ENCODE data around the gene SYCE1.
"Not testable (repeated sequence)": the region's sequence is repeated elsewhere in the genome, so short reads cannot be mapped to it uniquely, and the experiment has no call there.

The SYCE1 gene

GRCh38 chr10:133528845-133529575 is 36.4 kb downstream of the SYCE1 start:
- Histone ChIP-seq H3K9me3 (ENCODE audit: control insufficient read depth, insufficient read depth, low read length) (peaks cover 98% of the 10 kb centered on the region), H3K4me1 (ENCODE audit: control insufficient read depth, insufficient read depth, low read length) (no peaks in the 10 kb centered on the region), H3K27me3 (ENCODE audit: control insufficient read depth, insufficient read depth, low read length) (no peaks in the 10 kb centered on the region), H3K27ac (ENCODE audit: low read depth, low read length) (no peak overlapping the region), H3K36me3 (ENCODE audit: control insufficient read depth, insufficient read depth, low read length) (no peaks in the 10 kb centered on the region), H3K4me3 (ENCODE audit: low read depth, low read length) (no peak overlapping the region), H3K9ac (ENCODE audit: low read depth, low read length) (no peak overlapping the region)

- Histone ChIP-seq H3K27me3 (ENCODE audit: control insufficient read depth, insufficient read depth, low read length) (no peaks in the 10 kb centered on the region), H3K4me1 (ENCODE audit: control insufficient read depth, insufficient read depth, low read length) (no peaks in the 10 kb centered on the region), H3K9me3 (ENCODE audit: control insufficient read depth, insufficient read depth, low read length) (peaks cover 97% of the 10 kb centered on the region), H3K27ac (ENCODE audit: low read depth, low read length) (no peak overlapping the region), H3K9ac (ENCODE audit: low read depth, low read length) (no peak overlapping the region), H3K36me3 (ENCODE audit: control insufficient read depth, insufficient read depth, low read length) (no peaks in the 10 kb centered on the region), H3K4me3 (ENCODE audit: low read depth, low read length) (no peak overlapping the region)
These were observed 37.0 kb downstream of the SYCE1 start for GRCh38 chr10:133528296-133528844.

- no peak overlapping the region for H3K4me3 ChIP-seq (ENCODE audit: low read depth, low read length)
- H3K9ac ChIP-seq (ENCODE audit: low read depth, low read length), result no peak overlapping the region
- H3K9me3 ChIP-seq (ENCODE audit: control insufficient read depth, insufficient read depth, low read length), result peaks cover 97% of the 10 kb centered on the region
These were observed 37.6 kb downstream of the SYCE1 start for GRCh38 chr10:133527771-133528271.

GRCh38 chr10:133526957-133527588 is 38.3 kb downstream of the SYCE1 start, which contains the start of gene CYP2E1:
Gene CYP2E1, plus strand, starts transcription at chr10:133527363. Its CDS starts 33 bp downstream, at chr10:133527396.
- no peaks in the 10 kb centered on the region for H3K27me3 ChIP-seq (ENCODE audit: control insufficient read depth, insufficient read depth, low read length)
- no peak within 1 kb of the TSS for H3K4me3 ChIP-seq (ENCODE audit: low read depth, low read length)
- H3K4me1 ChIP-seq (ENCODE audit: control insufficient read depth, insufficient read depth, low read length), result no peaks in the 10 kb centered on the region
- peaks cover 97% of the 10 kb centered on the region for H3K9me3 ChIP-seq (ENCODE audit: control insufficient read depth, insufficient read depth, low read length)
- no peaks in the 10 kb centered on the region for H3K36me3 ChIP-seq (ENCODE audit: control insufficient read depth, insufficient read depth, low read length)
- H3K9ac ChIP-seq (ENCODE audit: low read depth, low read length), result no peak within 1 kb of the TSS
- no peak within 1 kb of the TSS for H3K27ac ChIP-seq (ENCODE audit: low read depth, low read length)

More at GRCh38 chr10:133527771-133528271, 37.6 kb downstream of the SYCE1 start:
- H3K27ac ChIP-seq (ENCODE audit: low read depth, low read length), result no peak overlapping the region
- H3K4me1 ChIP-seq (ENCODE audit: control insufficient read depth, insufficient read depth, low read length), result no peaks in the 10 kb centered on the region
- H3K36me3 ChIP-seq (ENCODE audit: control insufficient read depth, insufficient read depth, low read length), result no peaks in the 10 kb centered on the region
- H3K27me3 ChIP-seq (ENCODE audit: control insufficient read depth, insufficient read depth, low read length), result no peaks in the 10 kb centered on the region

GRCh38 chr10:133525444-133525843 is 39.9 kb downstream of the SYCE1 start:
- Histone ChIP-seq H3K27me3 (ENCODE audit: control insufficient read depth, insufficient read depth, low read length) (no peaks in the 10 kb centered on the region), H3K27ac (ENCODE audit: low read depth, low read length) (no peak overlapping the region), H3K4me3 (ENCODE audit: low read depth, low read length) (no peak overlapping the region), H3K4me1 (ENCODE audit: control insufficient read depth, insufficient read depth, low read length) (no peaks in the 10 kb centered on the region), H3K36me3 (ENCODE audit: control insufficient read depth, insufficient read depth, low read length) (no peaks in the 10 kb centered on the region), H3K9ac (ENCODE audit: low read depth, low read length) (no peak overlapping the region), H3K9me3 (ENCODE audit: control insufficient read depth, insufficient read depth, low read length) (peaks cover 96% of the 10 kb centered on the region)

GRCh38 chr10:133523631-133524203 is 41.7 kb downstream of the SYCE1 start:
- no peaks in the 10 kb centered on the region for H3K36me3 ChIP-seq (ENCODE audit: control insufficient read depth, insufficient read depth, low read length)
- no peak overlapping the region for H3K27ac ChIP-seq (ENCODE audit: low read depth, low read length)
- H3K4me1 ChIP-seq (ENCODE audit: control insufficient read depth, insufficient read depth, low read length), result no peaks in the 10 kb centered on the region
- H3K9me3 ChIP-seq (ENCODE audit: control insufficient read depth, insufficient read depth, low read length), result peaks cover 96% of the 10 kb centered on the region
- H3K9ac ChIP-seq (ENCODE audit: low read depth, low read length), result no peak overlapping the region
- H3K4me3 ChIP-seq (ENCODE audit: low read depth, low read length), result no peak overlapping the region
- no peaks in the 10 kb centered on the region for H3K27me3 ChIP-seq (ENCODE audit: control insufficient read depth, insufficient read depth, low read length)

GRCh38 chr10:133520193-133520738 is 45.1 kb downstream of the SYCE1 start:
- Histone ChIP-seq H3K27ac (ENCODE audit: low read depth, low read length) (no peak overlapping the region), H3K4me3 (ENCODE audit: low read depth, low read length) (no peak overlapping the region), H3K9ac (ENCODE audit: low read depth, low read length) (no peak overlapping the region)

GRCh38 chr10:133518517-133518916 is 46.9 kb downstream of the SYCE1 start:
- H3K27me3 ChIP-seq (ENCODE audit: control insufficient read depth, insufficient read depth, low read length); H3K4me3 ChIP-seq (ENCODE audit: low read depth, low read length); H3K36me3 ChIP-seq (ENCODE audit: control insufficient read depth, insufficient read depth, low read length); H3K27ac ChIP-seq (ENCODE audit: low read depth, low read length); H3K4me1 ChIP-seq (ENCODE audit: control insufficient read depth, insufficient read depth, low read length); H3K9ac ChIP-seq (ENCODE audit: low read depth, low read length): not testable (repeated sequence)
- peaks cover 94% of the 10 kb centered on the region for H3K9me3 ChIP-seq (ENCODE audit: control insufficient read depth, insufficient read depth, low read length)

More at GRCh38 chr10:133520193-133520738, 45.1 kb downstream of the SYCE1 start:
- Histone ChIP-seq H3K9me3 (ENCODE audit: control insufficient read depth, insufficient read depth, low read length) (peaks cover 95% of the 10 kb centered on the region), H3K36me3 (ENCODE audit: control insufficient read depth, insufficient read depth, low read length) (no peaks in the 10 kb centered on the region), H3K27me3 (ENCODE audit: control insufficient read depth, insufficient read depth, low read length) (no peaks in the 10 kb centered on the region), H3K4me1 (ENCODE audit: control insufficient read depth, insufficient read depth, low read length) (no peaks in the 10 kb centered on the region)

- no peak overlapping the region for H3K27ac ChIP-seq (ENCODE audit: low read depth, low read length)
- H3K9ac ChIP-seq (ENCODE audit: low read depth, low read length), result no peak overlapping the region
- H3K4me3 ChIP-seq (ENCODE audit: low read depth, low read length), result no peak overlapping the region
- no peaks in the 10 kb centered on the region for H3K36me3 ChIP-seq (ENCODE audit: control insufficient read depth, insufficient read depth, low read length)
- no peaks in the 10 kb centered on the region for H3K27me3 ChIP-seq (ENCODE audit: control insufficient read depth, insufficient read depth, low read length)
- H3K9me3 ChIP-seq (ENCODE audit: control insufficient read depth, insufficient read depth, low read length), result peaks cover 94% of the 10 kb centered on the region
- H3K4me1 ChIP-seq (ENCODE audit: control insufficient read depth, insufficient read depth, low read length), result no peaks in the 10 kb centered on the region
These were observed 49.3 kb downstream of the SYCE1 start for GRCh38 chr10:133516057-133516456.

- Histone ChIP-seq H3K36me3 (ENCODE audit: control insufficient read depth, insufficient read depth, low read length) (no peaks in the 10 kb centered on the region), H3K9me3 (ENCODE audit: control insufficient read depth, insufficient read depth, low read length) (peaks cover 94% of the 10 kb centered on the region), H3K4me1 (ENCODE audit: control insufficient read depth, insufficient read depth, low read length) (no peaks in the 10 kb centered on the region), H3K27ac (ENCODE audit: low read depth, low read length) (no peak overlapping the region), H3K4me3 (ENCODE audit: low read depth, low read length) (no peak overlapping the region), H3K27me3 (ENCODE audit: control insufficient read depth, insufficient read depth, low read length) (no peaks in the 10 kb centered on the region), H3K9ac (ENCODE audit: low read depth, low read length) (no peak overlapping the region)
These were observed 49.9 kb downstream of the SYCE1 start for GRCh38 chr10:133515471-133515870.
